ENCODE results near the gene TNIP1. TPM values are rescaled to one million over a fixed set of nuclear protein-coding genes. Genes with fewer than 3 reads are reported as not detected.
A peak's percentile ranks its signal among the peaks of the same experiment; 100 is the strongest.

Gene TNIP1
- total RNA-seq, 4 donors from 2014 or later: 63.9 to 296 (median 223) TPM

DNA sequence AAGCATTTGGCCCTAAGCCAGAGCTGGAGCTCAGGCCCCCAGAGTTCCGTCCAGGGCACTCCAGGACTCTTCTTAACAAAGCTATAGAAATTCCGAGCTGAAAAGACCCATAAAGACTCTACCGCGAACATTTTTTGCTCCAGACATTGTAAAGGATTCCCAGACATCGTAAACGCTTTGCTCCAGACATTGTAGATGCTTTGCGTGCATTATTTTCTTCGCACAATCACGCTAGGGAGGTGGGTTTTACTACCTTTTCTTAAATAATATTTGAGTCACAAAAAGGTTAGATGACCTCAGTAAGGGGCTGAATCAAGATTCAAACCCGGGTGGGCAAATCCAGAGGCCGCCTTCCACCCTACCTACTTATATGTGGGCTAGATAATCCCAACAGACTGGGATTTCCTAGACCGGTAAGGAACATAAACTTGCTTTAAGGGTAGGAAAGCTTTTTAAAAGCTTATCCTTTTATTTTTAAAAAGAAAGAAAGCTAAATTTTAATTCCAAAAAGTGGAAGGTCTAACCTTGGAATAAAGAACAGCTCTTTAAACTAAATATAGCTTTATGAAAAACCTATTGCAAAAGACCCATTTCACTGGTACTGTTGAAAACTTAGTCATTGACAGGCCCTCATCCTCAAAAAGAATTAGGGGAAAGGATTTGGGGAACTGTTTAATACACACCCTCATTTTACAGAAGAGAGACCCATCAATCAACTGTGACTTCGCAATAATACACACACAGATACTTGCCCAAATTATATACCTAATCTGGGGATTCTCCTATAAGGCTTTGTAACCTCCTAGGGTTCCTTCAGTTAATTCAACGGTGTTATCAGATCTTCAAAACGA is 822 bp upstream of the TNIP1 start:
- DNase-seq: no peak
- WGBS, 2 donors (ENCODE audit: low coverage in 1 of 2): 12 to 17% methylated on average over 9 to 15 of the region's 15 CpGs
- Histone ChIP-seq H3K4me3 (peak overlapping the region; percentile 72 to 96 (median 82)), H3K4me1 (peaks cover 46 to 83% (median 67%) of the 10 kb centered on the region in 4 donors), H3K9me3 (no peaks in the 10 kb centered on the region), H3K27ac (peak overlapping the region; percentile 97 to 99 (median 98)), H3K36me3 (no peaks in the 10 kb centered on the region), H3K27me3 (no peaks in the 10 kb centered on the region)
- in situ Hi-C loops (cut with MboI; ENCODE audit: low pct_ligation_motif_present in 1 of 4, low pct_unique_long_range_greater_than_20kb in 1 of 4, low sequenced_read_pairs in 3 of 4): no loop called here
- TF ChIP-seq EP300 (IDR thresholded peaks at IDR 0.05; ENCODE audit: low read depth) (no peak), POLR2AphosphoS5 (IDR thresholded peaks at IDR 0.05) (no peak), CTCF (IDR thresholded peaks at IDR 0.05) (no peak), POLR2A (IDR thresholded peaks at IDR 0.05) (no peak)
- intact Hi-C loops (cut with DNase I; ENCODE audit: low total_unique reads): no loop called here

- H3K27ac ChIP-seq: peak overlapping the region; percentile 97 to 99 (median 98)
- no peaks in the 10 kb centered on the region for H3K27me3 ChIP-seq
- WGBS, 2 donors (ENCODE audit: low coverage in 1 of 2): 4 to 6% methylated on average over 4 to 20 of the region's 21 CpGs
- peaks cover 41 to 81% (median 57%) of the 10 kb centered on the region in 4 donors for H3K4me1 ChIP-seq
- no peaks in the 10 kb centered on the region for H3K36me3 ChIP-seq
- intact Hi-C loops (cut with DNase I; ENCODE audit: low total_unique reads) (no loop called here), in situ Hi-C loops (cut with MboI; ENCODE audit: low pct_ligation_motif_present in 1 of 4, low pct_unique_long_range_greater_than_20kb in 1 of 4, low sequenced_read_pairs in 3 of 4) (no loop called here)
- TF ChIP-seq POLR2AphosphoS5 (IDR thresholded peaks at IDR 0.05): no peak
- TF ChIP-seq EP300 (IDR thresholded peaks at IDR 0.05; ENCODE audit: low read depth): no peak
- no peaks in the 10 kb centered on the region for H3K9me3 ChIP-seq
- H3K4me3 ChIP-seq: peak overlapping the region; percentile 72 to 96 (median 82)
- DNase-seq: no peak
Measured at GRCh38 chr5:151079838-151080612, 809 bp downstream of the TNIP1 start.

DNA sequence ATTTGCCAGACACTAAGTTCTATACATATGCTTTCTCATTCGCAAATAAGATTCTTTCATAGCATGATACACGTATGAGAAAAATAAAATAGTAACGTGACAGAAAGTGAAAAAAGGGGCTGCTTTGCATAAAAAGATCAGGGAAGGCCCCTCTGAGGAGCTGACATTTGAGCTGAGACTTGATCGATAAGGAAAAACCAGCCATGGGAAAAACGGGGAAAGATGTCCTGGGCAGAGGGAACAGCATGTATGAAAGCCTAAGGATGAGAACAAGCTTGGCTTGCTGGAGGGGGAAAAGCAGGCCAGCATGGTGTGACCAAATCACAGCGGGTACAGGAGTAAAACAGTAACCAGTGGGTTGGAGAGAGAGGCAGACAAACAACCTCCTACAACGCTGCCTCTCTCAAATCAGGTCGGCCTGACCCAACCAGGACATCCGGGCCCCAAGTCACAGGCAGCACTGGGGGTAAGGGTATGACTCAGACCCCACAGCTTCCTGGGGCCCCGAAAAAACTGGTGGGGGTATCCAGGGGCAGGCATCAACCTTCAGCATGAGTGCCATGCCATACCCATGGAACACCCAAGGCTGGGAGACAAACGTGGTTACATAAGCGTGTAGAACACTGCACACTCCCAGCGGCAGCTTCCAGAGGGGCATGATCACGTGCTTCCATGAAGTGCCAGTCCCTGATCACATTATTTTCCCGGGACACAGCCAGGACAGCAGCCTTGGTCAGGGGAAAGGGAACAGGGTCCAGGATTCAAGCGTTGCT is 2.2 kb downstream of the TNIP1 start:
- H3K4me3 ChIP-seq: peak overlapping the region in 1 of 4 donors; percentile 74
- intact Hi-C loops (cut with DNase I; ENCODE audit: low total_unique reads) (no loop called here), in situ Hi-C loops (cut with MboI; ENCODE audit: low pct_ligation_motif_present in 1 of 4, low pct_unique_long_range_greater_than_20kb in 1 of 4, low sequenced_read_pairs in 3 of 4) (no loop called here)
- peaks cover 35 to 67% (median 49%) of the 10 kb centered on the region in 4 donors for H3K4me1 ChIP-seq
- peak overlapping the region; percentile 39 to 99 (median 97) for H3K27ac ChIP-seq
- 69 to 71% methylated on average over 6 to 16 of the region's 16 CpGs for WGBS, 2 donors (ENCODE audit: low coverage in 1 of 2)
- no peak for TF ChIP-seq POLR2A (IDR thresholded peaks at IDR 0.05)
- no peak for TF ChIP-seq EP300 (IDR thresholded peaks at IDR 0.05; ENCODE audit: low read depth)
- TF ChIP-seq POLR2AphosphoS5 (IDR thresholded peaks at IDR 0.05): no peak
- no peak for TF ChIP-seq CTCF (IDR thresholded peaks at IDR 0.05)
- peak; percentile 54 for DNase-seq
- no peaks in the 10 kb centered on the region for H3K9me3 ChIP-seq
- H3K27me3 ChIP-seq: no peaks in the 10 kb centered on the region
- H3K36me3 ChIP-seq: no peaks in the 10 kb centered on the region

GRCh38 chr5:151077967-151078366 is 2.9 kb downstream of the TNIP1 start:
- Histone ChIP-seq H3K4me3 (peak overlapping the region in 1 of 4 donors; percentile 74), H3K27ac (peak overlapping the region in 3 of 4 donors; percentile 97 to 99 (median 97)), H3K9me3 (no peaks in the 10 kb centered on the region), H3K4me1 (peaks cover 32 to 62% (median 43%) of the 10 kb centered on the region in 4 donors), H3K36me3 (no peaks in the 10 kb centered on the region), H3K27me3 (no peaks in the 10 kb centered on the region)
- TF ChIP-seq POLR2A (IDR thresholded peaks at IDR 0.05) (no peak), CTCF (IDR thresholded peaks at IDR 0.05) (no peak), EP300 (IDR thresholded peaks at IDR 0.05; ENCODE audit: low read depth) (no peak), POLR2AphosphoS5 (IDR thresholded peaks at IDR 0.05) (no peak)
- no peak for DNase-seq
- 84 to 88% methylated on average over 2 to 3 of the region's 3 CpGs for WGBS, 2 donors (ENCODE audit: low coverage in 1 of 2)
- in situ Hi-C loops (cut with MboI; ENCODE audit: low pct_ligation_motif_present in 1 of 4, low pct_unique_long_range_greater_than_20kb in 1 of 4, low sequenced_read_pairs in 3 of 4): no loop called here
- intact Hi-C loops (cut with DNase I; ENCODE audit: low total_unique reads): no loop called here

All from transverse colon (tissue), 4 donors.